GM23338 (cell line): ENCODE measurements around the gene ANGPT4. TPM values are rescaled to one million over a fixed set of nuclear protein-coding genes. Genes with fewer than 3 reads are reported as not detected.
"Not testable (repeated sequence)": the region's sequence is repeated elsewhere in the genome, so short reads cannot be mapped to it uniquely, and the experiment has no call there.

Experiments used
- ATAC-seq: fragments of 200-7000 bp; cut with Tn5 transposase; 3 replicates; pipeline ENCODE4 v1.9.1; 2020
- DNase-seq: peaks from one replicate; pipeline ENCODE4 v3.0.0-alpha.2; 2015; ENCODE audit warnings: low spot score
- H2AFZ ChIP-seq: fragments of 200-600 bp; sonication (generic); 2 replicates; pipeline ENCODE4 v1.8.0; 2016; ENCODE audit warnings: antibody characterized with exemption, mild to moderate bottlenecking, moderate library complexity
- H3F3A ChIP-seq: fragments of 200-600 bp; sonication (generic); replicated peaks from 2 replicates; pipeline ENCODE4 v1.8.0; 2017; ENCODE audit warnings: antibody characterized with exemption, mixed run types, low read depth
- H3K27ac ChIP-seq: fragments of 200-600 bp; sonication (generic); 2 replicates; pipeline ENCODE4 v1.6.1; 2016; ENCODE audit warnings: low read depth
- H3K27me3 ChIP-seq: fragments of 200-600 bp; sonication (generic); 2 replicates; pipeline ENCODE4 v1.8.0; 2016; ENCODE audit warnings: mild to moderate bottlenecking, mixed run types, moderate library complexity; ENCODE audit not compliant: insufficient read depth
- H3K36me3 ChIP-seq: fragments of 200-600 bp; sonication (generic); 2 replicates; pipeline ENCODE4 v1.8.0; 2016; ENCODE audit warnings: mild to moderate bottlenecking; ENCODE audit not compliant: insufficient read depth
- H3K4me1 ChIP-seq: fragments of 200-600 bp; sonication (generic); 2 replicates; pipeline ENCODE4 v1.8.0; 2016; ENCODE audit warnings: mild to moderate bottlenecking, moderate library complexity; ENCODE audit not compliant: insufficient read depth
- H3K4me2 ChIP-seq: fragments of 200-600 bp; sonication (generic); 2 replicates; pipeline ENCODE4 v1.7.1; 2017; ENCODE audit warnings: mixed run types
- H3K4me3 ChIP-seq: fragments of 200-600 bp; sonication (generic); 2 replicates; pipeline ENCODE4 v1.6.1; 2016; ENCODE audit warnings: mixed run types
- H3K79me2 ChIP-seq: fragments of 200-600 bp; sonication (generic); replicated peaks from 2 replicates; pipeline ENCODE4 v1.8.0; 2017; ENCODE audit warnings: mild to moderate bottlenecking; ENCODE audit not compliant: insufficient read depth
- H3K9me2 ChIP-seq: fragments of 200-600 bp; sonication (generic); 2 replicates; pipeline ENCODE4 v1.8.0; 2017; ENCODE audit not compliant: insufficient read depth
- H4K20me1 ChIP-seq: fragments of 200-600 bp; sonication (generic); replicated peaks from 2 replicates; pipeline ENCODE4 v1.8.0; 2017; ENCODE audit warnings: mild to moderate bottlenecking; ENCODE audit not compliant: insufficient read depth
- H3K27ac Mint-ChIP-seq: 2 replicates; pipeline ENCODE4 v1.8.0; 2020; ENCODE audit warnings: inconsistent platforms, mild to moderate bottlenecking, moderate library complexity, mixed read lengths
- H3K27me3 Mint-ChIP-seq: 3 replicates; pipeline ENCODE4 v1.8.0; 2022; ENCODE audit warnings: low read depth, mild to moderate bottlenecking, moderate library complexity, mixed read lengths, inconsistent platforms; ENCODE audit not compliant: insufficient read depth, poor library complexity
- H3K36me3 Mint-ChIP-seq: 3 replicates; pipeline ENCODE4 v1.8.0; 2021; ENCODE audit warnings: low read depth, mild to moderate bottlenecking, inconsistent platforms, moderate library complexity, mixed read lengths
- H3K4me1 Mint-ChIP-seq: 3 replicates; pipeline ENCODE4 v1.8.0; 2020; ENCODE audit warnings: mild to moderate bottlenecking, inconsistent platforms, mixed read lengths
- H3K4me3 Mint-ChIP-seq: 3 replicates; pipeline ENCODE4 v1.8.0; 2021; ENCODE audit warnings: moderate library complexity, mild to moderate bottlenecking, inconsistent platforms, mixed read lengths
- H3K9me3 Mint-ChIP-seq: 3 replicates; pipeline ENCODE4 v1.8.0; 2020; ENCODE audit warnings: moderate library complexity, mild to moderate bottlenecking, inconsistent platforms, mixed read lengths
- CREB1 ChIP-seq: fragments of 250-450 bp; sonication (Bioruptor Pico); IDR thresholded peaks from 2 replicates; pipeline ENCODE4 v1.5.0; 2020; ENCODE audit warnings: low read depth, mild to moderate bottlenecking, moderate library complexity
- EZH2 ChIP-seq: fragments of 200-600 bp; sonication (generic); IDR thresholded peaks from one replicate; pipeline ENCODE4 v1.8.0; 2017; ENCODE audit warnings: antibody characterized with exemption, mild to moderate bottlenecking, low read depth; ENCODE audit not compliant: unreplicated experiment
- ZNF331 ChIP-seq: fragments of 250-450 bp; sonication (Bioruptor Pico); IDR thresholded peaks from 2 replicates; pipeline ENCODE4 v1.5.0; 2020; ENCODE audit warnings: low read depth, mild to moderate bottlenecking, moderate library complexity
- polyA plus RNA-seq: library from polyadenylated mRNA; unstranded; fragments of >200 nt; fragmentation: Nextera tagmentation; extraction: Ambion mirVana; gene quantifications from 2 replicates; pipeline ENCODE4 v1.2.1, GENCODE V29; 2016
- total RNA-seq: library from RNA; depleted of rRNA; stranded (reverse); fragments of >200 nt; shearing (Covaris generic); gene quantifications from 2 replicates; pipeline ENCODE4 v1.2.3, GENCODE V29; 2014
- TF ChIP-seq, protein P1 (sequence below): IDR thresholded peaks from 2 replicates; pipeline ENCODE4 v1.6.1; 2016; ENCODE audit warnings: antibody characterized with exemption
- TF ChIP-seq, protein P2 (sequence below): IDR thresholded peaks from one replicate; pipeline ENCODE4 v1.6.1; 2018; ENCODE audit warnings: antibody characterized with exemption; ENCODE audit not compliant: unreplicated experiment

Gene ANGPT4
- total and polyA plus RNA-seq, 2 experiments from 2014 or later: 0.17 TPM; not detected in 1

DNA sequence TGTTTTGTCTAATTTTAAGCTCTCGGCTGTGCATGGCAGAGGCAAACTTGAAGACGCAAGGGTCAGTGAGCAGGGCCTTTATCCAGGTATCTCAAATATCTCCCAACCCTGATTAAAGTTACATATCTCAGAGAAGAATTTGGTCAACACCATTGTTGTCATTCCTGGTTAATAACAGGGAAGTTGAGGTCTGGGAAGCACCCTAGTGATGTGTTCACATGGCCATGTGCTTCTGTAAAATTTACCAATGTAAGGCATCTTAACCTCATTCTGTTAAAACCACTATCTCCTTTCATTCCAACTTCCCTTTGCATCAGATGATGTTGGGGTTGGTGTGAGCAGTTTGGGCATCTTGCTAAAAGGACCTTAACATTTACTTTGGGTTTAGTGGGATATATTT is 86.6 kb downstream of the ANGPT4 start:
- no peaks in the 10 kb centered on the region for H3K9me3 Mint-ChIP-seq
- Histone ChIP-seq H3F3A (no peaks in the 10 kb centered on the region), H3K27me3 (peaks cover 7% of the 10 kb centered on the region), H4K20me1 (no peaks in the 10 kb centered on the region), H3K4me2 (no peak overlapping the region), H3K36me3 (no peaks in the 10 kb centered on the region), H2AFZ (no peak overlapping the region), H3K4me1 (peaks cover 8% of the 10 kb centered on the region), H3K4me3 (no peak overlapping the region), H3K9me2 (no peaks in the 10 kb centered on the region), H3K79me2 (no peaks in the 10 kb centered on the region), H3K27ac (no peak overlapping the region)
- no peak overlapping the region for H3K27ac Mint-ChIP-seq
- ATAC-seq: no peak
- peaks cover 9% of the 10 kb centered on the region for H3K4me1 Mint-ChIP-seq
- TF ChIP-seq ZNF331 (CRISPR knock-in tag): no peak
- peaks cover 7% of the 10 kb centered on the region for H3K27me3 Mint-ChIP-seq
- no peaks in the 10 kb centered on the region; the same call in 2 of the 3 replicates for H3K36me3 Mint-ChIP-seq
- no peak overlapping the region for H3K4me3 Mint-ChIP-seq
- no peak for DNase-seq

DNA sequence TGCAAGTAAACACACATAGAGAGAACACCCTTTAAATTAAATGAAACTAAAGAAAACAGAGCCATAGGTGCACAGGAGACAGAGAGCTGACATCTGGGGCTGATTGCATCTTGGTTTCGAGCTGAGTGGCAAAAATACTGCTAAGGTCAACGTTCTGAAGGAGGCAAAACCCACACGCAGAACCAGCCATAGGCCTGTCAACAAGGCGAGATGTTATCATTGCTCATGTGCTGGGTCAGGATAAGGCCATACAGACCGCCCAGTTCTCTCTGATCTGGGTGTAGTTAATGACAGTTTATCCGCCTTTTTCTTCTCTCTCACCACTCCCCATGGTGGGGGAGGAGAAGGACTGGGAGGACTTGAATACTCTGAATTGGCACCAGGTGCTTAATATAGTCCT is 87.1 kb downstream of the ANGPT4 start:
- no peak overlapping the region for H3K4me3 ChIP-seq
- ATAC-seq: no peak
- no peak for TF ChIP-seq EZH2
- peaks cover 4% of the 10 kb centered on the region for H3K4me1 ChIP-seq
- no peak overlapping the region for H3K4me2 ChIP-seq
- H3K27me3 ChIP-seq: peaks cover under 1% of the 10 kb centered on the region
- DNase-seq: no peak
- Mint-ChIP-seq H3K4me3 (no peak overlapping the region), H3K9me3 (no peaks in the 10 kb centered on the region), H3K4me1 (peaks cover 9% of the 10 kb centered on the region), H3K27ac (no peak overlapping the region), H3K36me3 (no peaks in the 10 kb centered on the region; the same call in 2 of the 3 replicates), H3K27me3 (peaks cover 2% of the 10 kb centered on the region)
- no peak overlapping the region for H3K27ac ChIP-seq
- H3K79me2 ChIP-seq: no peaks in the 10 kb centered on the region
- H2AFZ ChIP-seq: no peak overlapping the region
- no peaks in the 10 kb centered on the region for H3K36me3 ChIP-seq
- H3K9me2 ChIP-seq: no peaks in the 10 kb centered on the region
- no peaks in the 10 kb centered on the region for H3F3A ChIP-seq
- H4K20me1 ChIP-seq: no peaks in the 10 kb centered on the region

GRCh38 chr20:827981-828380 is 88.2 kb downstream of the ANGPT4 start:
- H3K4me1 ChIP-seq, H3K27ac Mint-ChIP-seq, H3K4me2 ChIP-seq, H3K79me2 ChIP-seq, H3K27ac ChIP-seq, H3K27me3 Mint-ChIP-seq, H3K27me3 ChIP-seq, H3K36me3 Mint-ChIP-seq, H3K36me3 ChIP-seq, ATAC-seq, H3K9me2 ChIP-seq, H3K4me1 Mint-ChIP-seq, H2AFZ ChIP-seq, H3K4me3 Mint-ChIP-seq, H4K20me1 ChIP-seq, H3F3A ChIP-seq, H3K4me3 ChIP-seq, H3K9me3 Mint-ChIP-seq, DNase-seq: not testable (repeated sequence)

DNA sequence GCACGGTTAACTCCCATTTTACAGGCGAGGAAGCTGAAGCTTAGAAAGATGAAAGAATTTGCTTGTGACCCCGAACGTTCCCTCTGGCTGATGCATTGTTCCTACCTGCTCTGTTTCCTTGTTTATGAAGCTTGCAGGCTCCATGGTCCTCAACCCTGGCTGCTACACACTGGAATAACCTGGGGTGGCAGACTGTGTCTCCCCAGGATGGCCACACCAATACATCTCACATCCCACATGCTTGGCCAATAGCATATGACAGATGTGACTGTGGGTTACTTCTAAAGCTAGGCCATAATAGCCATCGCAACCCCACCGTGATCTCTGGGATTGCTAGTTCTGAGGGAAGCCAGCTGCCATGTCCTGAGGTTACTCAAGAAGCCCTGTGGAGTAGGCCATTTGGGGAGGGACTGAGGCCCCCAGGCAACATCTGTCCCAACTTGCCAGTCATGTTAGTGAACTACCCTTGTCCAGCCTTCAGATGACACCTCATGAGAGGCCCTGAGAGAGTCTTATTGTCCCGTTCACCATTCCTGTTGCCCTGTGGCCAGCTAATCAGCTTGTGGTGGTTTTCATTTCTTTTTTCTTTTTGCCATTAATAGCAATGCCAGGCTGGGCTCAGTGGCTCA is 89.3 kb downstream of the ANGPT4 start:
- Mint-ChIP-seq H3K27ac (no peak overlapping the region), H3K4me3 (no peak overlapping the region; the same call in 2 of the 3 replicates)
- no peak for ATAC-seq
- TF ChIP-seq, protein P1, sequence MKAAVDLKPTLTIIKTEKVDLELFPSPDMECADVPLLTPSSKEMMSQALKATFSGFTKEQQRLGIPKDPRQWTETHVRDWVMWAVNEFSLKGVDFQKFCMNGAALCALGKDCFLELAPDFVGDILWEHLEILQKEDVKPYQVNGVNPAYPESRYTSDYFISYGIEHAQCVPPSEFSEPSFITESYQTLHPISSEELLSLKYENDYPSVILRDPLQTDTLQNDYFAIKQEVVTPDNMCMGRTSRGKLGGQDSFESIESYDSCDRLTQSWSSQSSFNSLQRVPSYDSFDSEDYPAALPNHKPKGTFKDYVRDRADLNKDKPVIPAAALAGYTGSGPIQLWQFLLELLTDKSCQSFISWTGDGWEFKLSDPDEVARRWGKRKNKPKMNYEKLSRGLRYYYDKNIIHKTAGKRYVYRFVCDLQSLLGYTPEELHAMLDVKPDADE: no peak
- TF ChIP-seq CREB1 (CRISPR knock-in tag): no peak
- TF ChIP-seq, protein P2, sequence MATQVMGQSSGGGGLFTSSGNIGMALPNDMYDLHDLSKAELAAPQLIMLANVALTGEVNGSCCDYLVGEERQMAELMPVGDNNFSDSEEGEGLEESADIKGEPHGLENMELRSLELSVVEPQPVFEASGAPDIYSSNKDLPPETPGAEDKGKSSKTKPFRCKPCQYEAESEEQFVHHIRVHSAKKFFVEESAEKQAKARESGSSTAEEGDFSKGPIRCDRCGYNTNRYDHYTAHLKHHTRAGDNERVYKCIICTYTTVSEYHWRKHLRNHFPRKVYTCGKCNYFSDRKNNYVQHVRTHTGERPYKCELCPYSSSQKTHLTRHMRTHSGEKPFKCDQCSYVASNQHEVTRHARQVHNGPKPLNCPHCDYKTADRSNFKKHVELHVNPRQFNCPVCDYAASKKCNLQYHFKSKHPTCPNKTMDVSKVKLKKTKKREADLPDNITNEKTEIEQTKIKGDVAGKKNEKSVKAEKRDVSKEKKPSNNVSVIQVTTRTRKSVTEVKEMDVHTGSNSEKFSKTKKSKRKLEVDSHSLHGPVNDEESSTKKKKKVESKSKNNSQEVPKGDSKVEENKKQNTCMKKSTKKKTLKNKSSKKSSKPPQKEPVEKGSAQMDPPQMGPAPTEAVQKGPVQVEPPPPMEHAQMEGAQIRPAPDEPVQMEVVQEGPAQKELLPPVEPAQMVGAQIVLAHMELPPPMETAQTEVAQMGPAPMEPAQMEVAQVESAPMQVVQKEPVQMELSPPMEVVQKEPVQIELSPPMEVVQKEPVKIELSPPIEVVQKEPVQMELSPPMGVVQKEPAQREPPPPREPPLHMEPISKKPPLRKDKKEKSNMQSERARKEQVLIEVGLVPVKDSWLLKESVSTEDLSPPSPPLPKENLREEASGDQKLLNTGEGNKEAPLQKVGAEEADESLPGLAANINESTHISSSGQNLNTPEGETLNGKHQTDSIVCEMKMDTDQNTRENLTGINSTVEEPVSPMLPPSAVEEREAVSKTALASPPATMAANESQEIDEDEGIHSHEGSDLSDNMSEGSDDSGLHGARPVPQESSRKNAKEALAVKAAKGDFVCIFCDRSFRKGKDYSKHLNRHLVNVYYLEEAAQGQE: no peak

More for the DNA sequence above, 89.3 kb downstream of the ANGPT4 start:
- H3K4me3 ChIP-seq: no peak overlapping the region
- no peak overlapping the region for H3K27ac ChIP-seq
- H3K4me1 ChIP-seq: no peaks in the 10 kb centered on the region
- no peaks in the 10 kb centered on the region for H4K20me1 ChIP-seq
- Mint-ChIP-seq H3K4me1 (peaks cover 5% of the 10 kb centered on the region), H3K27me3 (peaks cover 5% of the 10 kb centered on the region), H3K9me3 (no peaks in the 10 kb centered on the region), H3K36me3 (no peaks in the 10 kb centered on the region)
- H3K36me3 ChIP-seq: no peaks in the 10 kb centered on the region
- no peaks in the 10 kb centered on the region for H3K79me2 ChIP-seq
- peak overlapping the region; percentile 56 for H2AFZ ChIP-seq
- no peaks in the 10 kb centered on the region for H3F3A ChIP-seq
- H3K4me2 ChIP-seq: no peak overlapping the region
- no peaks in the 10 kb centered on the region for H3K27me3 ChIP-seq
- no peak for DNase-seq
- H3K9me2 ChIP-seq: no peaks in the 10 kb centered on the region
